ENCODE data around the gene PCDHGB3. TPM values are rescaled to one million over a fixed set of nuclear protein-coding genes. Genes with fewer than 3 reads are reported as not detected.

PCDHGB3 gene
- total RNA-seq, 4 donors from 2014 or later, result 0.29 to 2.0 (median 1.2) TPM

- H3K4me1 ChIP-seq, result no peaks in the 10 kb centered on the region
- peak within 1 kb of the TSS; percentile 14 to 31 (median 27) for H3K4me3 ChIP-seq
- ATAC-seq, result peak; percentile 42 to 87
- intact Hi-C loops (cut with DNase I; ENCODE audit: low total_unique reads) (no loop called here), in situ Hi-C loops (cut with MboI; ENCODE audit: low sequenced_read_pairs in 4 of 4) (loop anchor here in 1 of 4 donors (10.0 kb wide), 1 partner anchor 215 kb away; no protein-coding TSS in a partner anchor)
- H3K9me3 ChIP-seq, result peaks cover 0 to 3% (median 3%) of the 10 kb centered on the region in 3 donors
- H3K27me3 ChIP-seq, result peaks cover 0 to 26% (median 9%) of the 10 kb centered on the region in 3 donors
- H3K36me3 ChIP-seq, result no peaks in the 10 kb centered on the region
- DNase-seq, result peak in 1 of 2 donors; percentile 42
- no peak for TF ChIP-seq POLR2A (IDR thresholded peaks at IDR 0.05)
- TF ChIP-seq, protein P1, sequence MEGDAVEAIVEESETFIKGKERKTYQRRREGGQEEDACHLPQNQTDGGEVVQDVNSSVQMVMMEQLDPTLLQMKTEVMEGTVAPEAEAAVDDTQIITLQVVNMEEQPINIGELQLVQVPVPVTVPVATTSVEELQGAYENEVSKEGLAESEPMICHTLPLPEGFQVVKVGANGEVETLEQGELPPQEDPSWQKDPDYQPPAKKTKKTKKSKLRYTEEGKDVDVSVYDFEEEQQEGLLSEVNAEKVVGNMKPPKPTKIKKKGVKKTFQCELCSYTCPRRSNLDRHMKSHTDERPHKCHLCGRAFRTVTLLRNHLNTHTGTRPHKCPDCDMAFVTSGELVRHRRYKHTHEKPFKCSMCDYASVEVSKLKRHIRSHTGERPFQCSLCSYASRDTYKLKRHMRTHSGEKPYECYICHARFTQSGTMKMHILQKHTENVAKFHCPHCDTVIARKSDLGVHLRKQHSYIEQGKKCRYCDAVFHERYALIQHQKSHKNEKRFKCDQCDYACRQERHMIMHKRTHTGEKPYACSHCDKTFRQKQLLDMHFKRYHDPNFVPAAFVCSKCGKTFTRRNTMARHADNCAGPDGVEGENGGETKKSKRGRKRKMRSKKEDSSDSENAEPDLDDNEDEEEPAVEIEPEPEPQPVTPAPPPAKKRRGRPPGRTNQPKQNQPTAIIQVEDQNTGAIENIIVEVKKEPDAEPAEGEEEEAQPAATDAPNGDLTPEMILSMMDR (IDR thresholded peaks at IDR 0.05 in 4 of 5, conservative IDR thresholded peaks at IDR 0.05 in 1 of 5), result peak in 4 of 5 experiments; percentile 18 to 53 (median 38)
- peak within 1 kb of the TSS in 1 of 4 donors; percentile 29 for H3K27ac ChIP-seq
Measured at GRCh38 chr5:141349917-141350619, 20.0 kb upstream of the PCDHGB3 start, which contains the start of gene PCDHGB1. TSS of gene PCDHGB1 (plus strand) at chr5:141350099. CDS start at chr5:141350261, 162 bp downstream.

DNA sequence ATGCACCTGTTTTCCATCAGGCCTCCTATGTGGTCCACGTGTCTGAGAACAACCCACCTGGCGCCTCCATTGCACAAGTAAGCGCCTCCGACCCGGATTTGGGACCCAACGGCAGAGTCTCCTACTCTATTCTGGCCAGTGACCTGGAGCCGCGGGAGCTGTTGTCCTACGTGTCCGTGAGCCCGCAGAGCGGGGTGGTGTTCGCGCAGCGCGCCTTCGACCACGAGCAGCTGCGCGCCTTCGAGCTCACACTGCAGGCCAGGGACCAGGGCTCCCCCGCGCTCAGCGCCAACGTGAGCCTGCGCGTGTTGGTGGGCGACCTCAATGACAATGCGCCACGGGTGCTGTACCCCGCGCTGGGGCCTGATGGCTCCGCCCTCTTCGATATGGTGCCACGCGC lies 18.5 kb upstream of the PCDHGB3 start:
- peaks cover 0 to 7% (median 3%) of the 10 kb centered on the region in 3 donors for H3K9me3 ChIP-seq
- DNase-seq, result no peak
- in situ Hi-C loops (cut with MboI; ENCODE audit: low sequenced_read_pairs in 4 of 4), result no loop called here

GRCh38 chr5:141354900-141355469 lies 15.1 kb upstream of the PCDHGB3 start, which contains the start of gene PCDHGA4:
TSS of gene PCDHGA4 (plus strand) at chr5:141355021. CDS start at chr5:141355108, 87 bp downstream.
- Histone ChIP-seq H3K36me3 (no peaks in the 10 kb centered on the region), H3K4me3 (peak within 1 kb of the TSS; percentile 35 to 58 (median 42)), H3K9me3 (peaks cover 0 to 7% (median 3%) of the 10 kb centered on the region in 3 donors), H3K27me3 (peaks cover 0 to 26% (median 10%) of the 10 kb centered on the region in 3 donors), H3K27ac (peak within 1 kb of the TSS; percentile 39 to 59 (median 53)), H3K4me1 (peaks cover 0 to 6% of the 10 kb centered on the region in 2 donors)
- intact Hi-C loops (cut with DNase I; ENCODE audit: low total_unique reads) (no loop called here), in situ Hi-C loops (cut with MboI; ENCODE audit: low sequenced_read_pairs in 4 of 4) (no loop called here)
- TF ChIP-seq, protein P1 (IDR thresholded peaks at IDR 0.05 in 4 of 5, conservative IDR thresholded peaks at IDR 0.05 in 1 of 5), result peak in 4 of 5 experiments; percentile 34 to 65 (median 38)
- TF ChIP-seq POLR2A (IDR thresholded peaks at IDR 0.05), result no peak
- ATAC-seq, result no peak
- no peak for DNase-seq

More for the DNA sequence above, 18.5 kb upstream of the PCDHGB3 start:
- TF ChIP-seq, protein P1 (IDR thresholded peaks at IDR 0.05 in 4 of 5, conservative IDR thresholded peaks at IDR 0.05 in 1 of 5), result no peak
- TF ChIP-seq POLR2A (IDR thresholded peaks at IDR 0.05), result no peak
- Histone ChIP-seq H3K27me3 (peaks cover 0 to 28% (median 9%) of the 10 kb centered on the region in 3 donors), H3K4me1 (no peaks in the 10 kb centered on the region), H3K36me3 (no peaks in the 10 kb centered on the region), H3K27ac (no peak overlapping the region), H3K4me3 (no peak overlapping the region)
- intact Hi-C loops (cut with DNase I; ENCODE audit: low total_unique reads), result no loop called here
- no peak for ATAC-seq

DNA sequence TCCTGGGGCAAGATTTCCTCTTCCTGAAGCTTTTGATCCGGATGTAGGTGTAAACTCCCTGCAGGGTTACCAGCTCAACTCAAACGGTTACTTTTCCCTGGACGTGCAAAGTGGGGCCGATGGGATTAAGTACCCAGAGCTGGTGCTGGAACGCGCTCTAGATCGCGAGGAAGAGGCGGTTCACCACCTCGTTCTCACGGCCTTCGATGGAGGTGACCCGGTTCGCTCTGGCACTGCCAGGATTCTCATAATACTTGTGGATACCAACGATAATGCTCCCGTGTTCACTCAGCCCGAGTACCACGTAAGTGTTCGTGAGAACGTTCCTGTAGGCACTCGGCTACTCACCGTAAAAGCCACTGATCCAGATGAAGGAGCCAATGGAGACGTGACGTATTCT lies 14.4 kb upstream of the PCDHGB3 start:
- in situ Hi-C loops (cut with MboI; ENCODE audit: low sequenced_read_pairs in 4 of 4), result no loop called here

More for the DNA sequence above, 14.4 kb upstream of the PCDHGB3 start:
- ATAC-seq, result no peak
- no peaks in the 10 kb centered on the region for H3K36me3 ChIP-seq
- intact Hi-C loops (cut with DNase I; ENCODE audit: low total_unique reads), result no loop called here
- peaks cover 0 to 6% of the 10 kb centered on the region in 2 donors for H3K4me1 ChIP-seq
- H3K4me3 ChIP-seq, result peak overlapping the region in 3 of 4 donors; percentile 35 to 58 (median 48)
- peaks cover 0 to 12% (median 3%) of the 10 kb centered on the region in 3 donors for H3K9me3 ChIP-seq
- no peak for TF ChIP-seq POLR2A (IDR thresholded peaks at IDR 0.05)
- TF ChIP-seq, protein P1 (IDR thresholded peaks at IDR 0.05 in 4 of 5, conservative IDR thresholded peaks at IDR 0.05 in 1 of 5), result no peak
- H3K27ac ChIP-seq, result no peak overlapping the region
- peaks cover 0 to 30% (median 15%) of the 10 kb centered on the region in 3 donors for H3K27me3 ChIP-seq
- no peak for DNase-seq

Data from gastrocnemius medialis (tissue), 4 donors.